Middle frontal gyrus (tissue), 1 donor: ENCODE data around the gene HS1BP3.

Experiments used
- DNase-seq: peaks from one replicate; pipeline ENCODE4 v3.0.0-alpha.2; 2015; ENCODE audit warnings: low spot score; ENCODE audit errors: extremely low spot score

Gene HS1BP3

DNA sequence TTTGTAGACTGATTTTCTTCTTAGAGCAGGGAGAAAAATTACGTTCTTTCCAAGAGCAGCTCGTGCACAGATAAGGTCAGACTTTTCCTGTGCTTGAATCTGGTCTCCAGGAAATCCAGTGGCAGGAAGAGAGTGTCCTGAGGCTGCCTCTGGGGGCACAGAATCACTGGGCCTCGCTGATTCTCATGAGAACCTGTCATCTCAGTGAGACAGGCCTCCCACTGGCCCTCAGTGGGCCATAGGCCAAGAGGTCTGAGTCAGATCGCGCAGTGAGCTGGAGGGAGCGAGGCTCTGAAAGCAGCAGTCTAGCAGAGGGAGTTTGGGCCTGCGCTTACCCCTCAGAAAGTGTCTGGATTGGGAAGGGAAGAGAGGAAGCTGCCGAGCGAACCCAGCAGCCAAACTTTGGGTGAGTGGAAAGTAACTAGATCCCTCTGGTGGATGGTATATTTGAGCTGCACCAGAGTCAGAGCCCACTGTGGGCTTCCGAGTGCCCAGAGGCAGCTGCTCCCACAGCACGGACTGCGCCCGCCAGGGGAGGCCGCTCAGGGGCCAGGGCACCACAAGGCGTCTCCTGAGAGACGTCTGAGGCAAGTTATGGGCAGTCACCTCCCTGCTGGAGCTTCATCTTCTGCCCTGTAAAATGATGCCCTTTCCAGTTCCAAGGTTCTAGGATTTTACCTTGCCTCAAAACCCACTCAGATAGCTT, 24.2 kb upstream of the HS1BP3 start:
- no peak for DNase-seq

DNA sequence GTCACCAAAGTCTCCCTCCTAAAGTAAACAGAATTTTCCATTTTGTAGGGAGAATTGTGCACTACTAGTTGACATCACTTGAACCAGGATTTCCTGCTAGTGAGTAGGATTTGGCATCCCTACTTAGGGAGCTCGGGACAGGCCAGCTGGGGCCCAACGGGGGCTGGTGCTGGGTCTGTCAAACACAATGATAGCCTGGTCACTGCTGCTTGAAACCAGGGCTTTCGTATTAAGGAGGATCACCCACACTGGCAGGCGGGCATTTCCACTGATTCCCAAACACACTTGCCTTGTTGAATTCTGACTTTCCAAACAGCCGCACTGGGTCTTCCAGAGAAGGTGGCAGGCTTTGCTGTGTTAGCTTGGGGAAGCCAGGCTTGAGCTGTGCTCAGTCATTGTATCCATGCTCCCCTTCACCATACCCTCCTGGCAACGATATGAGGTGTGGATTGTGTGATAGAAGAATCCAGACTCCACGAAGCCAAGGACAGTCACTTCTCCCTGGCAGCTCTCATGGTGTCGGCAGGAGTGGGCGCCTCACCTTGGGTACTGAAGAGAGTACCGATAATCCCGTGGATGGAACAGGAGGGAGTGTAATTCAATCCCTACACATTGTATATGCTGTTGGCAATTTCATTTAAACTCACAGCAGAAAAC, 23.5 kb upstream of the HS1BP3 start:
- no peak for DNase-seq

DNA sequence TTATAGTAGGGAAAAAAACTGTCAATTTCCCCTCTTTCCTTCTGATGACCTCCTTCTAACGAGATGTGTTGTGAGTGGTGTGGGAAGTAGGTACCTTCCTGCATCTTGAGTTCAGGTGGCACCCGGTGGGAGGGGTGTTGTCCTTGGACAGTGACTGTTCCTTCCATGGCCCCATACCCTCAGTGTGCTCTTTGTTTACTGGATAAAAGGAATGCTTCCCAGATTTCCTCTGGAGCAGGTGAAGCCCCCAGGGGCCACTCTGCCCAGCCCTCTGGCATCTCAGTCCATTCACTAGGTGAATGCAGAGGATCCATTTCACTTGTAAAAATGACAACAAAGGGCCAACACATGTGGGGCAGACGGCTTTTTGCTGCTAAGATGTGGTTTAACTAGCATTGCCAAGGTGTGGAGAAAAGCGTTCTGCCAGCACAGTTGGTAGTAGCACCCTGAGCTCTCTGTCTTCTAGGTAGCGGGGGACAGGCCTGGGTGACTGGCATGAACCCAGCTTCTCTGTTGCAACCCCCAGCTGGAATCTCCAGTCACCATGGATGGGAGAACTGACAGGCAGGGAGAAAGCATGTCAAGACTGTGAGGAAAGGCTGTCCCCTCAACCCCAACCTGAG, 22.9 kb upstream of the HS1BP3 start:
- DNase-seq = no peak

DNA sequence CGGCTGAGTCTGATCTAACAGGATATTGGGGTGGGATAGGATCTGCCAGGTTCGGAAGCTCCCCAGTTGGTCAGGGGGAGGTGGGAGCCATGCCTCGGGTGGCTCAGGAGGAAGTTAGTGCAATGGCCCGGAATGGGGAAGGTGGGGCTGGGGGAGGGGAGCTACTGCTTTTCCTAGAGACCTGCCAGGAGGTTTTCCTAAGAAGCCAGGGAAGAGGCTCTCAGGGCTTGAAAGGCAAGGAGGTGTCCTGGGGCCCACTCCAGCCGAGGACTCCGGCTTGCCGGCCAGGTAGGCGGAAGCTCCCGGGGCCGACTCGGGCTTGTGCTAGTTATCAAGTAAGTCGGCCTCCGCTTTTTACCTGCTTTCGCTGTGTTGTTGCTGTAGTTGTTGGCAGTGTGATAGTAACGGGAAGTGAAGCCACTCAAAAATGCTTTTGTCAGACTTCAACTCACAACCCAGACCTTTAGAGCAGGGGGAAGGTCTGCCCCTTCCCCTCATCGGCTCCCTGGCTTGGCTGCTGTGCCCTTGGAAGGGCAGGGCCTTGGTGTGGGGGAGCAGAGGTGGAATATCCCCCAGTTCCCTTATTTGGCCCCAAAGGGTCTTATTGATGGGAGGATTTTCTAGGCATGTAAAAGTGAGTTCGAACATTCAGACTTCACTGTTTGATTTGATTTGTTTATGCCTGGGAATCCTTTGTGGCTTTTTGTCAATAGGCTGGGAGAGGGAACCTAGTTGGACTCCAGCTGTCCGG, 21.5 kb upstream of the HS1BP3 start:
- DNase-seq = no peak

DNA sequence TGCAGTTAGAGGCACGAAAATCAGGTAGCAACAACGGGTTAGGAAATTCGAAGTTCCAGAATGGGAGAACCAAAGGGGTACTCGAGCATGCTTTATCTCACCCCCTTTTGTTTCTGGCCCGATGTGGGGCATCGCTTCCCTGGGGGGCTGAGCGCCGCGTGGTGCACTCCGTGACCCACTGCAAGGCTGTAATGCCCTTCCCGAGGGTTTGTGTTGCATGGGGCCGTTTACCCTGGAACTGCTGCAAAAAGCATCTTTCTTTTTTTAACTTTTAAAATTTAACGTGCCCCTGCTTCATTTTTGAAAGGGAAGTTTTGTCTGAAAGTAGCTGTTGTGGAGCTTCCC, 20.8 kb upstream of the HS1BP3 start:
- no peak for DNase-seq

DNA sequence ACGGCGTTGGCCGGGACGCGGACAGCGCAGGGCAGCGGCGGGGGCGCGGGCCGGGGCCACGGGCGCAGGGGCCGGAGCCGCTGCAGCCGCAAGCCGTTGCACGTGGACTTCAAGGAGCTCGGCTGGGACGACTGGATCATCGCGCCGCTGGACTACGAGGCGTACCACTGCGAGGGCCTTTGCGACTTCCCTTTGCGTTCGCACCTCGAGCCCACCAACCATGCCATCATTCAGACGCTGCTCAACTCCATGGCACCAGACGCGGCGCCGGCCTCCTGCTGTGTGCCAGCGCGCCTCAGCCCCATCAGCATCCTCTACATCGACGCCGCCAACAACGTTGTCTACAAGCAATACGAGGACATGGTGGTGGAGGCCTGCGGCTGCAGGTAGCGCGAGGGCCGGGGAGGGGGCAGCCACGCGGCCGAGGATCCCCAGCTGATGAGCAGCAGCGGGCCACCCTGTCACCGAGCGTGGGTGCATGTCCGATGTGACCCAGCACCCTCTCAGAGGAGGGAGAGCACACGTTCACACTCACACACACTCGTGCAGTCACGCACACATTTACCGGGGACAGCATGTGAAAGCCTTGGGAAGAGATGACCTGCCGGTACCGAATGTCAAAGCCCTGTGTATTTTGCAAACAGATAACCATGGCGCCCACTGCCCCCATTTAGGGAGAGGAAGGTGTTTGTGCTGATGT, 20.3 kb upstream of the HS1BP3 start:
- no peak for DNase-seq

DNA sequence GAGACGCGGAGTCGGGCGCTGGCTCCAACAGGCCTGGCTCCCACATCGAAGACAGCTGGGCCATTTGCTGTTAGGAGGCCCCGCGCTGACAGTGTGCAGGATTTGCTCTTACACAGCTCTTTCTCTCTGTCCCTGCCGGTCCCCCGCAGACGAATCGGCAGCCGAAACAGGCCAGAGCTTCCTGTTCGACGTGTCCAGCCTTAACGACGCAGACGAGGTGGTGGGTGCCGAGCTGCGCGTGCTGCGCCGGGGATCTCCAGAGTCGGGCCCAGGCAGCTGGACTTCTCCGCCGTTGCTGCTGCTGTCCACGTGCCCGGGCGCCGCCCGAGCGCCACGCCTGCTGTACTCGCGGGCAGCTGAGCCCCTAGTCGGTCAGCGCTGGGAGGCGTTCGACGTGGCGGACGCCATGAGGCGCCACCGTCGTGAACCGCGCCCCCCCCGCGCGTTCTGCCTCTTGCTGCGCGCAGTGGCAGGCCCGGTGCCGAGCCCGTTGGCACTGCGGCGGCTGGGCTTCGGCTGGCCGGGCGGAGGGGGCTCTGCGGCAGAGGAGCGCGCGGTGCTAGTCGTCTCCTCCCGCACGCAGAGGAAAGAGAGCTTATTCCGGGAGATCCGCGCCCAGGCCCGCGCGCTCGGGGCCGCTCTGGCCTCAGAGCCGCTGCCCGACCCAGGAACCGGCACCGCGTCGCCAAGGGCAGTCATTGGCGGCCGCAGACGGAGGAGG, 19.6 kb upstream of the HS1BP3 start:
- DNase-seq = no peak

DNA sequence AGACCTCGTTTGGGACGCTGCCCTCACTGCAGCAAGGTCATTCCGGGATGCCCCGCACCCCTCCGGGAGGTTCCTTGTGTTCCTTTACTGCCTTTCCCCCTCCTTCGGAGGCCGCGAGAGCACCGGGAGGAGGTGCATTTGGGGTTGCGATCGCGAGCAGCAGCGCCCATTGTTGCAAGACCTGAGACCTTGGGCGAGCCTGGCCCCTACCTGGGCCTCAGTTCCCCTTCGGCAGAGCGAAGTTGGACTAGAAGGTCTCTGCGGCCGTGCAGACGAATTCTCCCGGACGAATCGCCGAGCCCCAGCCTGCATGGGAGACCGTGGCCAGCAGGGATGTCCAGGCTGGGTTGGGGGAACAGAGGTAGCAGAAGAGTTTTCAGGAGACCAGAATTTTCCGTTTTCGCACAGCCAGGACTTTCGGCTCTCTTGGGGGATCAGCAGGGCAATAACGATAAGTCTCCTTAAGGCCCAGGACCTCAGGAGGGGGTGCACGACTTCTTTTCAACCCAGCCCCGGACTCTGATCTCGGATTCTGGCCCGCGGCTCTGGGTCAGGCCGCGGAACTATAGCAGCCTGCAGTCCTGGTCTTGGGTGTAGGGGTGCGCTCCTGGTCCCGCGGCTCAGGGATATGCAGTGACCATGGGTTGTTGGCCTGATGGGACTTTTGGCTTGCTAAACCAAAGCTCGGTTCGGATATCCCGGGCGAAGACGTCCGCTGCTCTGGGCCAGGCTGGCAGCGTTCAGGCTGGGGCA, 18.8 kb upstream of the HS1BP3 start:
- no peak for DNase-seq

DNA sequence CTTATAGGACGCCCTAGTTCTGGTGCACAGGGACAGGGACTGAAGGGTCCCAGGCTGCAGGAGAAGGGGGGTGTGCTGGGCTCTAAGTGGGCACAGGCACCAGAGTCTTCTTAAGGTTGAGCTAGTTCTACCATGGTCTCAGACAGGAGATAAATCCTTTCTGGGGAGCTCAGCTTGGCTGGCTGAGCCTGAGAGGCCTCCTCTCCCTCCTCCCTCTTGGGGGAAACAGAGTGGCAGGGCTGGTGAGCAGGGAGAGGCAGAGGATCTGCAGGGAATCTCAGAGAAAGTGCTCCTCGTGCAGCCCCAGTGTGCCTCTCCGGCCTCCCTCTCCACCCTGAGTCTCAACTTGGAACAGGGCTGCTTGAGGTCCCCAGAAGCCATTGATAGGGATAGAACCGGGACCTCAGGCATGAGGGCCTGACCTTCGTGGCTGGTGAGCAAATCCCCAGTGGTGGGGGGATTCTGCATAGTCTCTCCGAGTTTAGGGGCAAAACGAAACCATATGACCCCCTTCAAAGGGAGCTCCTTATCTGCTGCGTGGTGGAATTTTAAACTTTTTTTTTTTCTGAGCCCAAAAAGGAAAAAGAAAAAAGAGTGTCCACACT, 18.1 kb upstream of the HS1BP3 start:
- DNase-seq = no peak

DNA sequence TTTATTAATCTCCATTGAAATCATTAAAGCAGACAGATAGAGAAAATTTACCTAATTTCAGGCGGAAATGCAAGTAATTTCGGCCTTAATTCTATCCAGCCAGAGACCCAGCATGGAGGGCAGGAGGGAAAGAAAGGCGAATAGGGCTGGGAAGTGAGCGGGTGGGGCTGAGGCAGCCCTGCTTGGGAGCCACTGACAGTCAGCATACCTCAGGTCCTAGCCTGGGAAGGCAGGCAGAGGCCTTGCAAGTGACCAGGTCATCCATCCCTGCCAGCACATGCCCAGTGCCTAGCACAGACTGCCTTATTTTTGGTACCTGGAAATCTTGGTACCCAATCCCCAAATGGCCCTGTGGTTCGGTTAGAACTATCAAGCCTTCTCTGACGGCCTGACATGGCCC, 17.6 kb upstream of the HS1BP3 start:
- no peak for DNase-seq

DNA sequence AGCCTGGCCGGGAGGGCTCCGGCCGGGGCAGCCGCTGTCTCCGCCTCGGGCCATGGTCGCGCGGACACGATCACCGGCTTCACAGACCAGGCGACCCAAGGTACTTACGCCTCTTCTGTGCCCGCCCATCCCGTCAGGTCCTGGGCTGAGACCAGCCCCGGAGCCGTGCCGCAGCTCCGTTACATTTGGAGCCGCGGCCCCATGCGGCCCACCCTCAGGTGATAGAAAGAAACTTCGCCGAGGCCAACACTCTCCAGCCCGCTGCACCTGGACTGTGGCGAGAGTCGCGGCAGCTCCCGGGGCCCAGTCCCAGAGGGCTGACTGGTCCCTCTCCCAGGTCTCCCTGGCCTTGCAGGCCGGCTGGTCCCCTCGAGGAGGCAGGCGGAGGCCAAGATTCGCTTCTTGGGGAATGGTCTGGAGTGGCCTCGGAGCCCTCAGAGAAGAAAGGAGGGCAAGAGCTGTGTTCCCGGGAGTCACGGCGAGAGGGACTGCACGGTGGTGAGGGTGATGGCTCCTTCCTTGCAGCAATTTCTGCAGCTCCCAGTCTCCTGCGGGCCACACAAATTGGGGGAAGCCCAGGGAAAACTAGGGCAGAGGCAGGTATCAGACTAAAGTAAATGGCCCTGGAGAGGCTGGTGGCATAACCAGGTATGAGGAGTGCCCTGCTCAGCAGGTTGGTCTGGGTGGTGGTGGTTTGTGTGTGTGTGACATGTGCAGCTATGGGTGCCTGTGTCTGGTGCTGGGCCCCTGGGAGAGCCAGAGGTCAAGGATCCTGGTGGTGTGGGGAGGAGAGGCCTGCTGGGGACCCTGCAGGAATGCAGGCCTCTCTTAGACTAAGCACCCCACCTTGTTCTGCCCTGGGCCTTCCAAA, 16.9 kb upstream of the HS1BP3 start:
- DNase-seq = no peak

DNA sequence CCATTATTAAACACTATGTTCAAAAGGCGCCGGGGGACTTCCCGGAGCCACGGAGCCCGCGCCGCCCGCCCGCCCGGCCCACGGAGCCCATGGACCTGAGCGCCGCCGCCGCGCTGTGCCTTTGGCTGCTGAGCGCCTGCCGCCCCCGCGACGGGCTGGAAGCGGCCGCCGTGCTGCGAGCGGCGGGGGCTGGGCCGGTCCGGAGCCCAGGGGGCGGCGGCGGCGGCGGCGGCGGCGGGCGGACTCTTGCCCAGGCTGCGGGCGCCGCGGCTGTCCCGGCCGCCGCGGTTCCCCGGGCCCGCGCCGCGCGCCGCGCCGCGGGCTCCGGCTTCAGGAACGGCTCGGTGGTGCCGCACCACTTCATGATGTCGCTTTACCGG, 16.2 kb upstream of the HS1BP3 start:
- no peak for DNase-seq

DNA sequence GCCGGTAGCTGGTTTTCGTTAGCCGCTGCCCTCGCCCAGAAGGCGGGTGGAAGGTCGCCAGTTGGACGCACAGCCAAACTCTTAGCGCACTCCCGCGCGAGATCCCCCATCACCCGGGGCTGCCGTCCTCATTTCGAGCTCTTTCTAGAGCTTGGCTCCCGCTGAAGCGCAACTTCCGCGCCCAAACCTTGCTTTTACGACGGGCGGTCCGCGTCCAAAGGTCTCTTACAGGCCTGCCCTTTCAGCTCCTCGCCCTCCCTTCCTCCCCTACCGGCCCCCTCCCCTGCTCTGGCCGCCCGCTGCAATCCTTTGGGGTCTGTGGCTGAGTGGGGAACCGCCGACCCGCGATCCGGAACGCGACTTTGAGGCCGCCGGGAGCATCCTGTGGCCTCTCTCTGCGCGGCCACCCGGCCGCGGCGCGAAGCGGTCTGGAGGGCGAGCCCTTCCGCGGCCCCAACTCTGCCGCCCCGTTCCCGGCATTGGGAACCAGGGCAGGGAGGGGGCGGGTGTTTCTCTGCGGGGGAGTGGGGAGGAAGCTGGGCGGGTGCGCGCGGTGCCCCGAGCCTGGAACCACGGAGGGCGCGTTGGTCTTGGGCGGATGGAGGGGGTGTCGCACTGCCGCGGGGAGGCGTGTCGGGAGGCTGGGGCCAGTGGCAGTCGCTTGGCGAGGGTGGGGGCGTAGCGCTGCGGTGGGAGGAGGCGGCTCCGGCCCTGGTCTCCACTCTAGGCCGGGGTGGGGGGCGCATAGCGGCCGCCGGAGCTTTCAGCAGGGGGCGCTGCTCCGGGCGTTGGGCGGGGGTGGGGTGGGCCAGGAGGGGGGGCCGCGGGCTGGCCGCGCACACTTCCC, 15.6 kb upstream of the HS1BP3 start, which contains the start of gene GDF7:
TSS of gene GDF7 (plus strand) at position 841 of the 847 bp plus-strand sequence. CDS start 96 bp downstream, outside the sequence.
- no peak for DNase-seq

DNA sequence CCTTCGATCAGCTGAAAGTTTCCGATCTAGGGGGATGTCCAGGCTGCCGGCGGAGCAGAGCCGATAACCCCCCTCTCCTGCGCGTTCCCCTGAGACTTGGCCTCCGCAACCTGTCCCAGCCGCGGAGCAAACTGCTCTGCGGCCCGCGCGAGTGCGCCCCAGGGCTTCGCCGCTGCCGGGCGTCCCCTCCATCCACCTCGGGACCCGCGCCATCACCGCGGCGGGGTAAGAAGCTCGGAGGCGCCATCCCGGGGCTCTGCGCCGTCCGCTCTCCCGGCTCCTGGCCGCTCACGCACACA, 15.1 kb upstream of the HS1BP3 start:
- no peak for DNase-seq

DNA sequence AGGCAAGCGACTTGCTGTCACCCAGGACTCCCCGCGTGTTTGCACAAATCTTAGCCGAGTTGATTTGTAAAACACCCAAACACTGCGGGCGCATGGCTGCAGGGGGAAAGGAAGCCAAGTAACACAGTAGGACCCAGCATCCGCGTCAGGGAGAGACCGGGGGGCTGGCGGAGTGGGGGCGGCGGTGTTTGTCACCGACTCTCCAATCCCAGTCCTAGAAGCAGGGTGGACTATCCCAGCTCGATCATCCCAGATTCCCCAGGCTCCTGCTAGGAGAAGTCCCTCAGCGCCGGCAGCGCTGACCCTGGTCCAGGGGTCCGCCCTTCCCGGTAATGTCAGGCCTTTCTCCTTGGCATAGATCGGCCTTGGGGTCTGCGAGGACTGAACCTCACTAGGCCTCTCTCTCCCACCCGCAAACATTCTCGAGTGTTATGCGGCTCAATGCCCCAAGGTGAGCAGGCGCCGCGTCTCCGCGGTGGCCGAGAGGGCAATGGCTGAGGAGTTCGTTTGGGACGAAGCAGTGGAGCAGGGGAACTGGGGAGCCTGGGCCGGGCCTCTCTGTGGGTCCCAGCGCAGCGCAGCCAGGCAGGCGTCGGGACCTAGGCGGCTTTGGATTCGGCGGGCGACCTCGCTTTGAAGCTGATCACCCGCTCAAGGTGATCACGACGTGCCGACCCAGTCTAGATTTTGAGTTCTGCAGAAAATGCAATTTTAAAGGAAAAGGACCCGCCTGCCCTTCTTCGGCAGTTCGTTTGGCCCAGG, 14.5 kb upstream of the HS1BP3 start:
- no peak for DNase-seq

DNA sequence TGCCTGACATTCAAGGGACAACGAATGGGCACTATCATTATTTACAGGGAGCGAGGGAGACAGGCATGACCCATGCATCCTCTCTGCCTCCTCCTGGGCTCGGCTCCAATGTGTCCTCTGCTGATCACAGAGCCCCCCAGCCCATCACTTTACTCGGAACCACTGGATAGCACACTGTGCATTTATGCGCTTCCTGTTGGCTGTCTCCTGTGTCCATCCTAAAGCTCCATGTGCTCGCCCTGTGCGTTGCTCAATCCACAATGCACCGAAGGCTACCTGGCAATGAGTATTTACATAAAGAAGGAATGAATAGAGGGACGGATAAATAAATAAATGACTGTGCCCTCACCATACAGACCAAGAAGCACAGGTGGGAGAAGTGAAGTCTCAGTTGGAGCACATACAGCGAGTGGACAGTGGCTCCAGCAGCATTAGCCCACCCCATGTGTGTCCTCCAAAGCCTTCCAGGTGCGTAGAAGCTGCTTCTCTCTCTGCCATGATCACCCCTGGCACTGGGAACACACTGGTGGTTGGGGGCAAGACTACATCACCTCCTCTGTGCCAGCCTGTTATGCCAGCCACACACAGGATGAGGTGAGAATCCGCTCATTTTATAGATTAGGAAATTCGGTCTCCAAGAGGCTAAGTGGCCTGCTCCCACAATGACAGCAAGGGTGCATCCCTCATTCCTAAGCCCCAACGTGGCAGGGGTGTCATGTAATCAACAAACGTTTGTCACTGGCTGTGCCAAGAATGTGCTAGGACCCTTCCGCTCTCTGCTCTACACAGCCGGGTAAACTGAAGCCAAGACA, 13.7 kb upstream of the HS1BP3 start:
- no peak for DNase-seq

DNA sequence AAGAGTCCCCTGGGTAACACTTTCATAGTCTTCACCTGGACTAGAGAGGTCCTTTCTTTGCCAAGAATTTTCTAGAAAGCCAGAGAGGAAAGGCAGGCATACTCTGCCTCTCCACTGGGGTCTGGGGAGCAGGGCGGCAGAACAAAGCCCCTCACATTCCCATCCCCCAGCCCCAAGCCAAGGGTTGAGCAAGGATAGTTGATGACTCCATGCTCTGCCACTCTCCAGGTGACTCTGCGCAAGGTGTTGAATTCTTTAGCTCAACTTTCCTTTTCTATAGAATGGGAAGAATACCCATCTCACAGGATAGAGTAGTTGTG, 13.1 kb upstream of the HS1BP3 start:
- no peak for DNase-seq
